ENCODE results near the gene SLC8A1. TPM values are rescaled to one million over a fixed set of nuclear protein-coding genes. Genes with fewer than 3 reads are reported as not detected.

SLC8A1 gene
- total RNA-seq, 4 donors from 2014 or later, result 1.3 to 3.8 (median 2.4) TPM

DNA sequence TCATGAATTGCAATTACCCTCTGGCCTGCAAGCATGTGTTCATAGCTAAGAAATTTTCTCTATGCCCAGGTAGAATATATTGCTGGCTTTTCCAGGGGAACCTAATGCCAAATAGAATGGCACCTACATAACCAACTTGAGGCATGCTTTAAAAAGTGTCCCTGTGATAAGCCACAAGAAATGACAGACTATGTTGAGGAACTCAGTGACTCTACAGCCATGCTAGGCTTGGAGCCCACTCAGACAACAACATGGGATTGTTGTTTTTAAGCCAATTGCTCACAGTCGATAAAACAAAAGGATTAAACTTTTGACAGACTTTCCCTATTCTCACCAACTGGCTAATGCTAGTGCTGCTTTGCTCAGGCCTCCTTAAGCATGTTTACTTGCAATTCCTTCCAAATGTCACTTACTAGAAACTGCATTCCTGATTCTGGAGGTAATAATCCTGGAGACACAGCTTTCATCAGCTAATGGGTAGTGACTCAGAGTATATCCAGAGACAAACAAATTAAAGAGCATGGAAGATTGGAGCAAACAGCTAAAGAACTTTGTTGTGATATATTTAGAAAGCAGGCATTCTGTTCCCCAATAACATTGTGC lies 249.0 kb downstream of the SLC8A1 start:
- no peak overlapping the region for H3K27ac ChIP-seq
- in situ Hi-C loops (cut with MboI; ENCODE audit: low sequenced_read_pairs in 4 of 4) (loop anchor here in 1 of 4 donors (25.0 kb wide), 1 partner anchor 359 kb away; no protein-coding TSS in a partner anchor), intact Hi-C loops (cut with DNase I; ENCODE audit: low total_unique reads) (no loop called here)
- no peak for ATAC-seq
- H3K4me3 ChIP-seq, result no peak overlapping the region
- H3K4me1 ChIP-seq, result no peaks in the 10 kb centered on the region
- H3K9me3 ChIP-seq, result no peaks in the 10 kb centered on the region
- DNase-seq, result no peak
- no peaks in the 10 kb centered on the region for H3K27me3 ChIP-seq
- no peak for TF ChIP-seq POLR2A (IDR thresholded peaks at IDR 0.05)
- TF ChIP-seq, protein P1, sequence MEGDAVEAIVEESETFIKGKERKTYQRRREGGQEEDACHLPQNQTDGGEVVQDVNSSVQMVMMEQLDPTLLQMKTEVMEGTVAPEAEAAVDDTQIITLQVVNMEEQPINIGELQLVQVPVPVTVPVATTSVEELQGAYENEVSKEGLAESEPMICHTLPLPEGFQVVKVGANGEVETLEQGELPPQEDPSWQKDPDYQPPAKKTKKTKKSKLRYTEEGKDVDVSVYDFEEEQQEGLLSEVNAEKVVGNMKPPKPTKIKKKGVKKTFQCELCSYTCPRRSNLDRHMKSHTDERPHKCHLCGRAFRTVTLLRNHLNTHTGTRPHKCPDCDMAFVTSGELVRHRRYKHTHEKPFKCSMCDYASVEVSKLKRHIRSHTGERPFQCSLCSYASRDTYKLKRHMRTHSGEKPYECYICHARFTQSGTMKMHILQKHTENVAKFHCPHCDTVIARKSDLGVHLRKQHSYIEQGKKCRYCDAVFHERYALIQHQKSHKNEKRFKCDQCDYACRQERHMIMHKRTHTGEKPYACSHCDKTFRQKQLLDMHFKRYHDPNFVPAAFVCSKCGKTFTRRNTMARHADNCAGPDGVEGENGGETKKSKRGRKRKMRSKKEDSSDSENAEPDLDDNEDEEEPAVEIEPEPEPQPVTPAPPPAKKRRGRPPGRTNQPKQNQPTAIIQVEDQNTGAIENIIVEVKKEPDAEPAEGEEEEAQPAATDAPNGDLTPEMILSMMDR (IDR thresholded peaks at IDR 0.05 in 4 of 5, conservative IDR thresholded peaks at IDR 0.05 in 1 of 5), result no peak
- no peaks in the 10 kb centered on the region for H3K36me3 ChIP-seq

DNA sequence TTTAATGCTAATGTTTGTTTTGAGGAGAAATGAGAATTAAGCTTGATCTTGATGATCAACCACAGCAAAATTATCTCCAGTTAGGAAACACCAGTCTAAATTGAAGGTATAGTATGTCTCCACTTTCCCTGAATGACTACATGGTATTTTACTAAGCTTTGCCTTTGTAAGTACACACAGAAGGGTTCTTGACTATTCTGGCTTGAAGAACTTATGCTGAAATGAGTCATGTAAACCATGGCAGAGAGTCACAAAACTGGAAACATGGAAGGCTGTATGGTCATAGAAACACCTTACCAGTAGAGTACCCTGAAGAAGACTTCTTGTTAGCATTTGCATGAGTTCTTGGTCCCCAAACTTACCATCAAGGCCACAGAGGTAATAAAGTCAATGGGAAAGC lies 250.5 kb downstream of the SLC8A1 start:
- intact Hi-C loops (cut with DNase I; ENCODE audit: low total_unique reads), result no loop called here
- H3K36me3 ChIP-seq, result no peaks in the 10 kb centered on the region
- no peaks in the 10 kb centered on the region for H3K27me3 ChIP-seq
- no peak for TF ChIP-seq POLR2A (IDR thresholded peaks at IDR 0.05)
- TF ChIP-seq, protein P1 (IDR thresholded peaks at IDR 0.05 in 4 of 5, conservative IDR thresholded peaks at IDR 0.05 in 1 of 5), result no peak
- H3K4me3 ChIP-seq, result no peak overlapping the region
- H3K4me1 ChIP-seq, result no peaks in the 10 kb centered on the region
- no peaks in the 10 kb centered on the region for H3K9me3 ChIP-seq
- H3K27ac ChIP-seq, result no peak overlapping the region
- in situ Hi-C loops (cut with MboI; ENCODE audit: low sequenced_read_pairs in 4 of 4), result loop anchor here in 1 of 4 donors (25.0 kb wide), 1 partner anchor 361 kb away; no protein-coding TSS in a partner anchor
- ATAC-seq (no peak), DNase-seq (no peak)

DNA sequence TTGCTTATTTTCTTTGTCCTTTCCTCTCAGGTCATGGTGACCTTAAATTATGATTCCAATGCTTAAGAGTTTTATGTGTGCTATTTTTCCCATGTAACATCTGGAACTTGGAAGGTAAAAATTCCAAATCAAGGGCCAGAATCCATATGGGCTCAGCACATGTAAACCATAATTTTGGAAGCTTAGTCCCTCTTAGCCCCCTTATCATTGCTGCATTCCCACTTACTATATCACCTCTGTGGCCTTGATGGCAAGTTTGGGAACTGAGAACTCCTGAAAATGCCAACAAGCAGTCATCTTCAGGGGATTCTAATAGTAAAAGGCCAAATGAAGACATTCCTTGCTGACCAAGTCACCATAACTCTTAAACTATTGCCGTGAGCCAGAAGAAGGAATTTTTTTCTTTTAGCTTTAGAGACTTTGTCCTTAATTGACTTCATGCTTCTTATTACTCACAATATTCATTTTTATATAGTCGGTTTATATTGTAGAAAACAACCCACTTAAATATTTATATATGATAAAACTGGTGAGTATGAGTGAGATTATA lies 251.4 kb downstream of the SLC8A1 start:
- no peak for ATAC-seq
- H3K27ac ChIP-seq, result no peak overlapping the region

DNA sequence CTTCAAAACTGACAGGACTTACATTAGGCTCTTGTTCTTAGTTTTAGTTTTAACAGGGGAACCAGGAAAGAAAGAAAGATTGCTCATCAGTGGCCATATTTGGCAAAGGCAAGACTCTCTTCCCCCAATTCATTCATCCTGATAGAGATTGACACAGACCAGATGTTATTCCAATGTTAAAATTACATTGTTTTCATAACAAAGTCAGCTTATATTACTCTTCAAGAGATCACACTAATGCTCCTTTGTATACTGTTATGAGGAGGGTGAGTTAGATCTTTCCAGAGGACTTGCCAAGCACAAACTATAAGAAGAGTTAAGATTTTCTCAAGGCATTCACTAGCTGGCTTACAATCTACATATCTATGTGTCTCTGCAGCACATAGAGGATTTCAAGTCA lies 252.1 kb downstream of the SLC8A1 start:
- in situ Hi-C loops (cut with MboI; ENCODE audit: low sequenced_read_pairs in 4 of 4), result loop anchor here in 1 of 4 donors (25.0 kb wide), 1 partner anchor 363 kb away; no protein-coding TSS in a partner anchor
- Histone ChIP-seq H3K36me3 (no peaks in the 10 kb centered on the region), H3K4me3 (no peak overlapping the region), H3K4me1 (no peaks in the 10 kb centered on the region), H3K27me3 (no peaks in the 10 kb centered on the region), H3K27ac (no peak overlapping the region), H3K9me3 (no peaks in the 10 kb centered on the region)
- intact Hi-C loops (cut with DNase I; ENCODE audit: low total_unique reads), result no loop called here
- no peak for TF ChIP-seq POLR2A (IDR thresholded peaks at IDR 0.05)
- TF ChIP-seq, protein P1 (IDR thresholded peaks at IDR 0.05 in 4 of 5, conservative IDR thresholded peaks at IDR 0.05 in 1 of 5), result no peak
- no peak for ATAC-seq
- no peak for DNase-seq

More for the DNA sequence above, 251.4 kb downstream of the SLC8A1 start:
- no peaks in the 10 kb centered on the region for H3K36me3 ChIP-seq
- H3K27me3 ChIP-seq, result no peaks in the 10 kb centered on the region
- TF ChIP-seq, protein P1 (IDR thresholded peaks at IDR 0.05 in 4 of 5, conservative IDR thresholded peaks at IDR 0.05 in 1 of 5), result no peak
- no peak for TF ChIP-seq POLR2A (IDR thresholded peaks at IDR 0.05)
- H3K9me3 ChIP-seq, result no peaks in the 10 kb centered on the region
- H3K4me1 ChIP-seq, result no peaks in the 10 kb centered on the region
- no peak for DNase-seq
- H3K4me3 ChIP-seq, result no peak overlapping the region
- intact Hi-C loops (cut with DNase I; ENCODE audit: low total_unique reads), result no loop called here
- in situ Hi-C loops (cut with MboI; ENCODE audit: low sequenced_read_pairs in 4 of 4), result loop anchor here in 1 of 4 donors (25.0 kb wide), 1 partner anchor 362 kb away; no protein-coding TSS in a partner anchor
